ENCODE measurements around the gene SP2.
"Not testable (repeated sequence)": the region's sequence is repeated elsewhere in the genome, so short reads cannot be mapped to it uniquely, and the experiment has no call there.

The SP2 gene

GRCh38 chr17:47925678-47925988 is 29.6 kb downstream of the SP2 start:
- DNase-seq, result no peak

- DNase-seq, result no peak
Observed at GRCh38 chr17:47927821-47928400, 31.9 kb downstream of the SP2 start.

- no peak for DNase-seq
Observed at GRCh38 chr17:47928415-47928814, 32.4 kb downstream of the SP2 start.

- DNase-seq, result no peak
Observed at GRCh38 chr17:47929218-47930000, 33.4 kb downstream of the SP2 start.

GRCh38 chr17:47931848-47932247 is 35.8 kb downstream of the SP2 start:
- no peak for DNase-seq

GRCh38 chr17:47934856-47935255 is 38.8 kb downstream of the SP2 start:
- no peak for DNase-seq

GRCh38 chr17:47935468-47935867 is 39.4 kb downstream of the SP2 start:
- not testable (repeated sequence) for DNase-seq

- peak; percentile 66 for DNase-seq
Observed at GRCh38 chr17:47935961-47936360, 39.9 kb downstream of the SP2 start.

- DNase-seq, result no peak
Observed at GRCh38 chr17:47937941-47938340, 41.9 kb downstream of the SP2 start.

- peak; percentile 99 for DNase-seq
Observed at GRCh38 chr17:47941246-47942095, 45.4 kb downstream of the SP2 start, which contains the start of gene PNPO. TSS of gene PNPO (plus strand) at chr17:47941571. CDS start at chr17:47941676, 105 bp downstream.

- no peak for DNase-seq
Observed at GRCh38 chr17:47942096-47942510, 46.1 kb downstream of the SP2 start.

- DNase-seq, result no peak
Observed at GRCh38 chr17:47942568-47942967, 46.5 kb downstream of the SP2 start.

GRCh38 chr17:47945080-47945479 is 49.0 kb downstream of the SP2 start:
- no peak for DNase-seq

- DNase-seq, result no peak
Observed at GRCh38 chr17:47945529-47946508, 49.8 kb downstream of the SP2 start.

GRCh38 chr17:47946516-47946915 is 50.5 kb downstream of the SP2 start:
- no peak for DNase-seq

- peak; percentile 79 for DNase-seq
Observed at GRCh38 chr17:47946929-47947397, 50.9 kb downstream of the SP2 start.

GRCh38 chr17:47948706-47949196 is 52.7 kb downstream of the SP2 start:
- no peak for DNase-seq

- DNase-seq, result peak; percentile 71
Observed at GRCh38 chr17:47949197-47949759, 53.2 kb downstream of the SP2 start.

- DNase-seq, result no peak
Observed at GRCh38 chr17:47949946-47950345, 53.9 kb downstream of the SP2 start.

GRCh38 chr17:47950448-47950847 is 54.4 kb downstream of the SP2 start:
- no peak for DNase-seq

- DNase-seq, result no peak
Observed at GRCh38 chr17:47952171-47953021, 56.4 kb downstream of the SP2 start.
